ENCODE results near the gene SNX8. TPM values are rescaled to one million over a fixed set of nuclear protein-coding genes. Genes with fewer than 3 reads are reported as not detected.
A peak's percentile ranks its signal among the peaks of the same experiment; 100 is the strongest.

SNX8 gene
- total RNA-seq, 1 experiment from 2014 or later = 139 TPM

DNA sequence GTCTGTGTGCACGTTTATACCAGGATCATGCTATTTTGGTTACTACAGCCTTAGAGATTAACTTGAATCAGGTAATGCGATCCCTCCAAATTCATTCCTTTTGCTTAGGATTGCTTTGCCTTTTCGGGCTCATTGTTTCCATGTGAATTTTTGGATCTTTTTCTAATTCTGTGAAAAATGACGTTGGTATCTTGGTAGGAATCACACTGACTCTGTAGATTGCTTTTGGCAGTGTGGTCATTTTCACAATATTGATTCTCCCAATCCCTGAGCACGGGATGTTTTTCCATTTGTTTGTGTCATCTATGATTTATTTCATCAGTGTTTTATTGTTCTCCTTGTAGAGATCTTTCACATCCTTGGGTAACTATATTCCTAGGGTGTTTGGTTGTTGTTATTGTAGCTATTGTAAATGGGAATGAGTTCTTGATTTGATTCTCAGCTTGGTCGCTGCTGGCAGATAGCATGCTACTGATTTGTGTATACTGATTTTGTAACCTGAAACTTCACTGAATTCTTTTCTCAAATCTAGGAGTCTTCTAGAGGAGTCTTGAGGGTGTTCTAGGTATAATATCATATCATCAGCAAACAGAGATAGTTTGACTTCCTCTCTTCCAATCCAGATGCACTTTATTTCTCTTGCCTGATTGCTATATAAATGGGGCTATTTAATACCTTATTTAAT, 18.2 kb downstream of the SNX8 start:
- H3K36me3 ChIP-seq (ENCODE audit: control insufficient read depth, insufficient read depth, low read length) = no peaks in the 10 kb centered on the region
- TSS peak; percentile 67 for BruUV-seq (replicated peaks)
- POLR2A ChIA-PET = no interaction called here

DNA sequence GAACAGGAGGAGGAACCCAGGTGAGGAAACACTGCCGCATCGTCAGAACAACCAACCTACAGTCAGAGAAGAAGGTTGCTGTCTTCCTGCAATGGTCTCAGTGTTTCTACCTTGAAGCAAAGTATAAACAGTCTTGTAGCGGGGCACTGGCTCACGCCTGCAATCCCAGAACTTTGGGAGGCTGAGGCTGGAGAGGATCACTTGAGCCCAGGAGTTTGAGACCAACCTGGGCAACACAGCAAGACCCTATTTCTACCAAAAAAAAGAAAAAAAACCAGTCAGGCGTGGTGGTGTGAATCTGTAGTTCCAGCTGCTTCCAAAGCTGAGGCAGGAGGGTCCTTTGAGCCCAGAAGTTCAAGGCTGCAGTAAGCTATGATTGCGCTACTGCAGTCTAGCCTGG, 23.4 kb downstream of the SNX8 start:
- DNase-seq (ENCODE audit: low read depth, low spot score) (no peak), ATAC-seq (no peak)
- no peaks in the 10 kb centered on the region for H3K9me3 ChIP-seq (ENCODE audit: control insufficient read depth, insufficient read depth, low read depth, low read length)
- H3K27me3 ChIP-seq (ENCODE audit: control insufficient read depth, insufficient read depth, low read length) = no peaks in the 10 kb centered on the region
- in situ Hi-C loops (cut with HindIII; ENCODE audit: low pct_unique_long_range_greater_than_20kb, low sequenced_read_pairs) (no loop called here), intact Hi-C loops (cut with micrococcal nuclease; ENCODE audit: unreplicated experiment) (no loop called here)
- ChIA-PET CTCF (no interaction called here), POLR2A (no interaction called here)
- BruUV-seq (replicated peaks) = no TSS peak
- no peak for TF ChIP-seq TCF7L2 (IDR thresholded peaks at IDR 0.05; ENCODE audit: low read depth, low read length)
- TF ChIP-seq POLR2AphosphoS5 (IDR thresholded peaks at IDR 0.05; ENCODE audit: low read depth, low read length) = no peak
- no peak for TF ChIP-seq SIN3A (IDR thresholded peaks at IDR 0.05; ENCODE audit: borderline replicate concordance, insufficient read depth, low read depth, low read length)
- TF ChIP-seq, protein P1, sequence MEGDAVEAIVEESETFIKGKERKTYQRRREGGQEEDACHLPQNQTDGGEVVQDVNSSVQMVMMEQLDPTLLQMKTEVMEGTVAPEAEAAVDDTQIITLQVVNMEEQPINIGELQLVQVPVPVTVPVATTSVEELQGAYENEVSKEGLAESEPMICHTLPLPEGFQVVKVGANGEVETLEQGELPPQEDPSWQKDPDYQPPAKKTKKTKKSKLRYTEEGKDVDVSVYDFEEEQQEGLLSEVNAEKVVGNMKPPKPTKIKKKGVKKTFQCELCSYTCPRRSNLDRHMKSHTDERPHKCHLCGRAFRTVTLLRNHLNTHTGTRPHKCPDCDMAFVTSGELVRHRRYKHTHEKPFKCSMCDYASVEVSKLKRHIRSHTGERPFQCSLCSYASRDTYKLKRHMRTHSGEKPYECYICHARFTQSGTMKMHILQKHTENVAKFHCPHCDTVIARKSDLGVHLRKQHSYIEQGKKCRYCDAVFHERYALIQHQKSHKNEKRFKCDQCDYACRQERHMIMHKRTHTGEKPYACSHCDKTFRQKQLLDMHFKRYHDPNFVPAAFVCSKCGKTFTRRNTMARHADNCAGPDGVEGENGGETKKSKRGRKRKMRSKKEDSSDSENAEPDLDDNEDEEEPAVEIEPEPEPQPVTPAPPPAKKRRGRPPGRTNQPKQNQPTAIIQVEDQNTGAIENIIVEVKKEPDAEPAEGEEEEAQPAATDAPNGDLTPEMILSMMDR (IDR thresholded peaks at IDR 0.05) = no peak
- TF ChIP-seq, protein P2, sequence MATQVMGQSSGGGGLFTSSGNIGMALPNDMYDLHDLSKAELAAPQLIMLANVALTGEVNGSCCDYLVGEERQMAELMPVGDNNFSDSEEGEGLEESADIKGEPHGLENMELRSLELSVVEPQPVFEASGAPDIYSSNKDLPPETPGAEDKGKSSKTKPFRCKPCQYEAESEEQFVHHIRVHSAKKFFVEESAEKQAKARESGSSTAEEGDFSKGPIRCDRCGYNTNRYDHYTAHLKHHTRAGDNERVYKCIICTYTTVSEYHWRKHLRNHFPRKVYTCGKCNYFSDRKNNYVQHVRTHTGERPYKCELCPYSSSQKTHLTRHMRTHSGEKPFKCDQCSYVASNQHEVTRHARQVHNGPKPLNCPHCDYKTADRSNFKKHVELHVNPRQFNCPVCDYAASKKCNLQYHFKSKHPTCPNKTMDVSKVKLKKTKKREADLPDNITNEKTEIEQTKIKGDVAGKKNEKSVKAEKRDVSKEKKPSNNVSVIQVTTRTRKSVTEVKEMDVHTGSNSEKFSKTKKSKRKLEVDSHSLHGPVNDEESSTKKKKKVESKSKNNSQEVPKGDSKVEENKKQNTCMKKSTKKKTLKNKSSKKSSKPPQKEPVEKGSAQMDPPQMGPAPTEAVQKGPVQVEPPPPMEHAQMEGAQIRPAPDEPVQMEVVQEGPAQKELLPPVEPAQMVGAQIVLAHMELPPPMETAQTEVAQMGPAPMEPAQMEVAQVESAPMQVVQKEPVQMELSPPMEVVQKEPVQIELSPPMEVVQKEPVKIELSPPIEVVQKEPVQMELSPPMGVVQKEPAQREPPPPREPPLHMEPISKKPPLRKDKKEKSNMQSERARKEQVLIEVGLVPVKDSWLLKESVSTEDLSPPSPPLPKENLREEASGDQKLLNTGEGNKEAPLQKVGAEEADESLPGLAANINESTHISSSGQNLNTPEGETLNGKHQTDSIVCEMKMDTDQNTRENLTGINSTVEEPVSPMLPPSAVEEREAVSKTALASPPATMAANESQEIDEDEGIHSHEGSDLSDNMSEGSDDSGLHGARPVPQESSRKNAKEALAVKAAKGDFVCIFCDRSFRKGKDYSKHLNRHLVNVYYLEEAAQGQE (IDR thresholded peaks at IDR 0.05; ENCODE audit: insufficient read depth in 1 of 2, low read depth in 2 of 2, low read length in 1 of 2) = no peak
- no peak overlapping the region for H3K27ac ChIP-seq (ENCODE audit: low read length)
- H3K4me1 ChIP-seq (ENCODE audit: control insufficient read depth, insufficient read depth, low read length) = no peaks in the 10 kb centered on the region
- no peaks in the 10 kb centered on the region for H3K36me3 ChIP-seq (ENCODE audit: control insufficient read depth, insufficient read depth, low read length)
- no peak overlapping the region for H3K4me3 ChIP-seq (ENCODE audit: low read depth in 2 of 2, low read length in 2 of 2)

More for the DNA sequence above, 18.2 kb downstream of the SNX8 start:
- Histone ChIP-seq H3K4me3 (ENCODE audit: low read depth in 2 of 2, low read length in 2 of 2) (no peak overlapping the region), H3K4me1 (ENCODE audit: control insufficient read depth, insufficient read depth, low read length) (peaks cover 1% of the 10 kb centered on the region; the same call in 1 of the 2 replicates), H3K27me3 (ENCODE audit: control insufficient read depth, insufficient read depth, low read length) (no peaks in the 10 kb centered on the region), H3K27ac (ENCODE audit: low read length) (no peak overlapping the region), H3K9me3 (ENCODE audit: control insufficient read depth, insufficient read depth, low read depth, low read length) (no peaks in the 10 kb centered on the region)
- TF ChIP-seq SIN3A (IDR thresholded peaks at IDR 0.05; ENCODE audit: borderline replicate concordance, insufficient read depth, low read depth, low read length) (no peak), POLR2AphosphoS5 (IDR thresholded peaks at IDR 0.05; ENCODE audit: low read depth, low read length) (no peak), TCF7L2 (IDR thresholded peaks at IDR 0.05; ENCODE audit: low read depth, low read length) (no peak)
- ATAC-seq = no peak
- DNase-seq (ENCODE audit: low read depth, low spot score) = no peak
- in situ Hi-C loops (cut with HindIII; ENCODE audit: low pct_unique_long_range_greater_than_20kb, low sequenced_read_pairs) = no loop called here
- intact Hi-C loops (cut with micrococcal nuclease; ENCODE audit: unreplicated experiment) = no loop called here
- CTCF ChIA-PET = interaction anchor here (0.6 kb wide), 1 partner anchor 11 kb away, joined by 10 read pairs; no protein-coding TSS in a partner anchor

DNA sequence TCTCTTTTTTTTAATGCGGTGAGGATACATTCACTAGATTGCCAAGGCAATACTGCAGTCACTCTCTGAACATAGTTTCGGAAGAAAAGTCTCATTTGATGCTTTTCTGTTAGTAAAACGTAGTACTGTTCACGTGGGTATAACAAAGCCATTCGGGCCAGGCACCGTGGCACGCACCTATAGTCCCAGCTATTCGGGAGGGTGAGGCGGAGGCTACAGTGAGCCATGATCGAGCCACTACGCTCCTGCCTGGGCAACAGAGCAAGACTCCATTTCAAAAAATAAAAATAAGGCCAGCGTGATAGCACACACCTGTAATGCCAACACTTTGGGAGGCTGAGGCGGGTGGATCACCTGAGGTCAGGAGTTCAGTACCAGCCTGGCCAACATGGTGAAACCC, 24.6 kb downstream of the SNX8 start:
- no peak for ATAC-seq
- H3K4me3 ChIP-seq (ENCODE audit: low read depth in 2 of 2, low read length in 2 of 2) = no peak overlapping the region
- no peaks in the 10 kb centered on the region for H3K9me3 ChIP-seq (ENCODE audit: control insufficient read depth, insufficient read depth, low read depth, low read length)
- TF ChIP-seq, protein P1 (IDR thresholded peaks at IDR 0.05) = no peak
- TF ChIP-seq SIN3A (IDR thresholded peaks at IDR 0.05; ENCODE audit: borderline replicate concordance, insufficient read depth, low read depth, low read length) = no peak
- TF ChIP-seq POLR2AphosphoS5 (IDR thresholded peaks at IDR 0.05; ENCODE audit: low read depth, low read length) = no peak
- TF ChIP-seq TCF7L2 (IDR thresholded peaks at IDR 0.05; ENCODE audit: low read depth, low read length) = no peak
- TF ChIP-seq, protein P2 (IDR thresholded peaks at IDR 0.05; ENCODE audit: insufficient read depth in 1 of 2, low read depth in 2 of 2, low read length in 1 of 2) = no peak
- intact Hi-C loops (cut with micrococcal nuclease; ENCODE audit: unreplicated experiment) (no loop called here), in situ Hi-C loops (cut with HindIII; ENCODE audit: low pct_unique_long_range_greater_than_20kb, low sequenced_read_pairs) (no loop called here)
- H3K36me3 ChIP-seq (ENCODE audit: control insufficient read depth, insufficient read depth, low read length) = no peaks in the 10 kb centered on the region
- no peak overlapping the region for H3K27ac ChIP-seq (ENCODE audit: low read length)
- no TSS peak for BruUV-seq (replicated peaks)
- CTCF ChIA-PET = no interaction called here
- no peaks in the 10 kb centered on the region for H3K4me1 ChIP-seq (ENCODE audit: control insufficient read depth, insufficient read depth, low read length)
- no peaks in the 10 kb centered on the region for H3K27me3 ChIP-seq (ENCODE audit: control insufficient read depth, insufficient read depth, low read length)
- POLR2A ChIA-PET = no interaction called here
- no peak for DNase-seq (ENCODE audit: low read depth, low spot score)
